GM23338 (cell line): Measurements from ENCODE around the gene SLC29A1. TPM values are rescaled to one million over a fixed set of nuclear protein-coding genes. Genes with fewer than 3 reads are reported as not detected.
A peak's percentile ranks its signal among the peaks of the same experiment; 100 is the strongest.

Experiments
- ATAC-seq: fragments of 200-7000 bp; cut with Tn5 transposase; 3 replicates; pipeline ENCODE4 v1.9.1; 2020
- DNase-seq: peaks from one replicate; pipeline ENCODE4 v3.0.0-alpha.2; 2015; ENCODE audit warnings: low spot score
- H2AFZ ChIP-seq: fragments of 200-600 bp; sonication (generic); 2 replicates; pipeline ENCODE4 v1.8.0; 2016; ENCODE audit warnings: antibody characterized with exemption, mild to moderate bottlenecking, moderate library complexity
- H3F3A ChIP-seq: fragments of 200-600 bp; sonication (generic); replicated peaks from 2 replicates; pipeline ENCODE4 v1.8.0; 2017; ENCODE audit warnings: antibody characterized with exemption, mixed run types, low read depth
- H3K27ac ChIP-seq: fragments of 200-600 bp; sonication (generic); 2 replicates; pipeline ENCODE4 v1.6.1; 2016; ENCODE audit warnings: low read depth
- H3K27me3 ChIP-seq: fragments of 200-600 bp; sonication (generic); 2 replicates; pipeline ENCODE4 v1.8.0; 2016; ENCODE audit warnings: mild to moderate bottlenecking, mixed run types, moderate library complexity; ENCODE audit not compliant: insufficient read depth
- H3K36me3 ChIP-seq: fragments of 200-600 bp; sonication (generic); 2 replicates; pipeline ENCODE4 v1.8.0; 2016; ENCODE audit warnings: mild to moderate bottlenecking; ENCODE audit not compliant: insufficient read depth
- H3K4me1 ChIP-seq: fragments of 200-600 bp; sonication (generic); 2 replicates; pipeline ENCODE4 v1.8.0; 2016; ENCODE audit warnings: mild to moderate bottlenecking, moderate library complexity; ENCODE audit not compliant: insufficient read depth
- H3K4me2 ChIP-seq: fragments of 200-600 bp; sonication (generic); 2 replicates; pipeline ENCODE4 v1.7.1; 2017; ENCODE audit warnings: mixed run types
- H3K4me3 ChIP-seq: fragments of 200-600 bp; sonication (generic); 2 replicates; pipeline ENCODE4 v1.6.1; 2016; ENCODE audit warnings: mixed run types
- H3K79me2 ChIP-seq: fragments of 200-600 bp; sonication (generic); replicated peaks from 2 replicates; pipeline ENCODE4 v1.8.0; 2017; ENCODE audit warnings: mild to moderate bottlenecking; ENCODE audit not compliant: insufficient read depth
- H3K9me2 ChIP-seq: fragments of 200-600 bp; sonication (generic); 2 replicates; pipeline ENCODE4 v1.8.0; 2017; ENCODE audit not compliant: insufficient read depth
- H4K20me1 ChIP-seq: fragments of 200-600 bp; sonication (generic); replicated peaks from 2 replicates; pipeline ENCODE4 v1.8.0; 2017; ENCODE audit warnings: mild to moderate bottlenecking; ENCODE audit not compliant: insufficient read depth
- H3K27ac Mint-ChIP-seq: 2 replicates; pipeline ENCODE4 v1.8.0; 2020; ENCODE audit warnings: inconsistent platforms, mild to moderate bottlenecking, moderate library complexity, mixed read lengths
- H3K27me3 Mint-ChIP-seq: 3 replicates; pipeline ENCODE4 v1.8.0; 2022; ENCODE audit warnings: low read depth, mild to moderate bottlenecking, moderate library complexity, mixed read lengths, inconsistent platforms; ENCODE audit not compliant: insufficient read depth, poor library complexity
- H3K36me3 Mint-ChIP-seq: 3 replicates; pipeline ENCODE4 v1.8.0; 2021; ENCODE audit warnings: low read depth, mild to moderate bottlenecking, inconsistent platforms, moderate library complexity, mixed read lengths
- H3K4me1 Mint-ChIP-seq: 3 replicates; pipeline ENCODE4 v1.8.0; 2020; ENCODE audit warnings: mild to moderate bottlenecking, inconsistent platforms, mixed read lengths
- H3K4me3 Mint-ChIP-seq: 3 replicates; pipeline ENCODE4 v1.8.0; 2021; ENCODE audit warnings: moderate library complexity, mild to moderate bottlenecking, inconsistent platforms, mixed read lengths
- H3K9me3 Mint-ChIP-seq: 3 replicates; pipeline ENCODE4 v1.8.0; 2020; ENCODE audit warnings: moderate library complexity, mild to moderate bottlenecking, inconsistent platforms, mixed read lengths
- CREB1 ChIP-seq: fragments of 250-450 bp; sonication (Bioruptor Pico); IDR thresholded peaks from 2 replicates; pipeline ENCODE4 v1.5.0; 2020; ENCODE audit warnings: low read depth, mild to moderate bottlenecking, moderate library complexity
- EZH2 ChIP-seq: fragments of 200-600 bp; sonication (generic); IDR thresholded peaks from one replicate; pipeline ENCODE4 v1.8.0; 2017; ENCODE audit warnings: antibody characterized with exemption, mild to moderate bottlenecking, low read depth; ENCODE audit not compliant: unreplicated experiment
- EZH2phosphoT487 ChIP-seq: fragments of 200-600 bp; sonication (generic); IDR thresholded peaks from one replicate; pipeline ENCODE4 v1.8.1; 2018; ENCODE audit warnings: antibody characterized with exemption; ENCODE audit not compliant: unreplicated experiment
- NANOG ChIP-seq: IDR thresholded peaks from 2 replicates; pipeline ENCODE4 v1.6.1; 2016; ENCODE audit warnings: antibody characterized with exemption, borderline replicate concordance
- POLR2AphosphoS5 ChIP-seq: IDR thresholded peaks from 2 replicates; pipeline ENCODE4 v1.6.1; 2016; ENCODE audit warnings: antibody characterized with exemption, low read depth
- STAT1 ChIP-seq: IDR thresholded peaks from one replicate; pipeline ENCODE4 v1.6.1; 2016; ENCODE audit warnings: antibody characterized with exemption; ENCODE audit not compliant: unreplicated experiment
- ZNF114 ChIP-seq: fragments of 250-450 bp; sonication (Bioruptor Pico); IDR thresholded peaks from 2 replicates; pipeline ENCODE4 v1.5.0; 2020; ENCODE audit warnings: mild to moderate bottlenecking, moderate library complexity
- ZNF331 ChIP-seq: fragments of 250-450 bp; sonication (Bioruptor Pico); IDR thresholded peaks from 2 replicates; pipeline ENCODE4 v1.5.0; 2020; ENCODE audit warnings: low read depth, mild to moderate bottlenecking, moderate library complexity
- ZNF462 ChIP-seq: fragments of 250-450 bp; sonication (Bioruptor Pico); IDR thresholded peaks from 2 replicates; pipeline ENCODE4 v1.5.0; 2020; ENCODE audit warnings: mild to moderate bottlenecking, moderate library complexity
- polyA plus RNA-seq: library from polyadenylated mRNA; unstranded; fragments of >200 nt; fragmentation: Nextera tagmentation; extraction: Ambion mirVana; gene quantifications from 2 replicates; pipeline ENCODE4 v1.2.1, GENCODE V29; 2016
- total RNA-seq: library from RNA; depleted of rRNA; stranded (reverse); fragments of >200 nt; shearing (Covaris generic); gene quantifications from 2 replicates; pipeline ENCODE4 v1.2.3, GENCODE V29; 2014
- TF ChIP-seq, protein P1 (sequence below): IDR thresholded peaks from one replicate; pipeline ENCODE4 v1.6.1; 2018; ENCODE audit warnings: antibody characterized with exemption; ENCODE audit not compliant: unreplicated experiment

The SLC29A1 gene
- total and polyA plus RNA-seq, 2 experiments from 2014 or later: 73.1 to 169 TPM

- Histone ChIP-seq H3K36me3 (no peaks in the 10 kb centered on the region), H4K20me1 (no peaks in the 10 kb centered on the region), H3K27me3 (no peaks in the 10 kb centered on the region), H3K4me2 (peak overlapping the region; percentile 67), H3K79me2 (no peaks in the 10 kb centered on the region), H3K27ac (peak overlapping the region; percentile 95; the same call in 1 of the 2 replicates), H3K9me2 (no peaks in the 10 kb centered on the region), H2AFZ (peak overlapping the region; percentile 20), H3K4me1 (peaks cover 53% of the 10 kb centered on the region), H3F3A (no peaks in the 10 kb centered on the region), H3K4me3 (no peak overlapping the region)
- H3K27me3 Mint-ChIP-seq: peaks cover 10% of the 10 kb centered on the region
- ATAC-seq: no peak
- no peak for DNase-seq
- H3K4me1 Mint-ChIP-seq: peaks cover 49% of the 10 kb centered on the region
- H3K27ac Mint-ChIP-seq: peak overlapping the region; percentile 94
- no peaks in the 10 kb centered on the region for H3K36me3 Mint-ChIP-seq
- H3K9me3 Mint-ChIP-seq: no peaks in the 10 kb centered on the region
- H3K4me3 Mint-ChIP-seq: peak overlapping the region; percentile 15; the same call in 1 of the 3 replicates
- TF ChIP-seq STAT1 (no peak), CREB1 (no peak), EZH2 (no peak), ZNF331 (CRISPR knock-in tag) (no peak), EZH2phosphoT487 (no peak)
Measured at GRCh38 chr6:44201638-44202303, 21.6 kb upstream of the SLC29A1 start.

DNA sequence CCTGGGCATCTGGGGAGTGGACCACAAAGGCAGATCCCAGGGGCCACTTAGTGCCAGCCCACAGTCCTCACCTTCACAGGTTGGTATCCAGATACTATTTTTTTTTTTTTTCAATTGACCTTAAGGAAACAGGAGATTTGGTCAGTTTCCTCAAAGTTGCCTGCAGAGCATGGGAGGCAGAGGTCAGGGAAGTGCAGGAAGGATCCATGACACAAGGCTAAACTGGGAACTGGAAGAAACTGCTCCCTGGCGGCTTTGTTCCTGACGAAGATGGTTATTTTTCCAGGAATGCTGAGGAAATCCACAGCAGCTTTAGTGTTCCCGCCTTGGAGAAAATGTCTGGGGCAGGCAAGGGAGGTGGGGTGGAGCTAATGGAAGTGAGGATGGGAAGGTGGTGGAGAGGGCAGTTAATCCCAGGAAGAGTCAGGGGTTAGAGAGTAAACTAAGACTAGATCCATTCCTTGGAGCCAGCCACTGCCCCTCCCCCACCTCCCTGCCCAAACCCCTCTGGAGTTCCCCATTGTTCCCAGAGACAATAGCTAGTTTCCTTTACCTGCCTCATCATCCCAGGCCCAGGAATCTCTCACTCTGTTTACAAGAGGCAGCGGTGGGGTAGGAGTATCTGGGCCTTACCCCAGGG lies 20.9 kb upstream of the SLC29A1 start:
- Histone ChIP-seq H3F3A (no peaks in the 10 kb centered on the region), H3K9me2 (no peaks in the 10 kb centered on the region), H3K79me2 (no peaks in the 10 kb centered on the region), H4K20me1 (no peaks in the 10 kb centered on the region), H3K36me3 (no peaks in the 10 kb centered on the region), H2AFZ (peak overlapping the region; percentile 20; the same call in 1 of the 2 replicates), H3K4me1 (peaks cover 55% of the 10 kb centered on the region), H3K27ac (peak overlapping the region; percentile 95), H3K4me2 (peak overlapping the region; percentile 67), H3K4me3 (no peak overlapping the region; the same call in 1 of the 2 replicates), H3K27me3 (no peaks in the 10 kb centered on the region)
- Mint-ChIP-seq H3K4me1 (peaks cover 55% of the 10 kb centered on the region), H3K27ac (peak overlapping the region; percentile 94), H3K9me3 (no peaks in the 10 kb centered on the region), H3K4me3 (peak overlapping the region; percentile 15; the same call in 1 of the 3 replicates), H3K36me3 (no peaks in the 10 kb centered on the region), H3K27me3 (peaks cover 10% of the 10 kb centered on the region)
- ATAC-seq (peak; percentile 92), DNase-seq (peak; percentile 95)
- TF ChIP-seq, protein P1, sequence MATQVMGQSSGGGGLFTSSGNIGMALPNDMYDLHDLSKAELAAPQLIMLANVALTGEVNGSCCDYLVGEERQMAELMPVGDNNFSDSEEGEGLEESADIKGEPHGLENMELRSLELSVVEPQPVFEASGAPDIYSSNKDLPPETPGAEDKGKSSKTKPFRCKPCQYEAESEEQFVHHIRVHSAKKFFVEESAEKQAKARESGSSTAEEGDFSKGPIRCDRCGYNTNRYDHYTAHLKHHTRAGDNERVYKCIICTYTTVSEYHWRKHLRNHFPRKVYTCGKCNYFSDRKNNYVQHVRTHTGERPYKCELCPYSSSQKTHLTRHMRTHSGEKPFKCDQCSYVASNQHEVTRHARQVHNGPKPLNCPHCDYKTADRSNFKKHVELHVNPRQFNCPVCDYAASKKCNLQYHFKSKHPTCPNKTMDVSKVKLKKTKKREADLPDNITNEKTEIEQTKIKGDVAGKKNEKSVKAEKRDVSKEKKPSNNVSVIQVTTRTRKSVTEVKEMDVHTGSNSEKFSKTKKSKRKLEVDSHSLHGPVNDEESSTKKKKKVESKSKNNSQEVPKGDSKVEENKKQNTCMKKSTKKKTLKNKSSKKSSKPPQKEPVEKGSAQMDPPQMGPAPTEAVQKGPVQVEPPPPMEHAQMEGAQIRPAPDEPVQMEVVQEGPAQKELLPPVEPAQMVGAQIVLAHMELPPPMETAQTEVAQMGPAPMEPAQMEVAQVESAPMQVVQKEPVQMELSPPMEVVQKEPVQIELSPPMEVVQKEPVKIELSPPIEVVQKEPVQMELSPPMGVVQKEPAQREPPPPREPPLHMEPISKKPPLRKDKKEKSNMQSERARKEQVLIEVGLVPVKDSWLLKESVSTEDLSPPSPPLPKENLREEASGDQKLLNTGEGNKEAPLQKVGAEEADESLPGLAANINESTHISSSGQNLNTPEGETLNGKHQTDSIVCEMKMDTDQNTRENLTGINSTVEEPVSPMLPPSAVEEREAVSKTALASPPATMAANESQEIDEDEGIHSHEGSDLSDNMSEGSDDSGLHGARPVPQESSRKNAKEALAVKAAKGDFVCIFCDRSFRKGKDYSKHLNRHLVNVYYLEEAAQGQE: no peak
- TF ChIP-seq ZNF331 (CRISPR knock-in tag) (no peak), EZH2phosphoT487 (no peak), NANOG (no peak), CREB1 (0 out of 2 replicates have a peak, but pooled peaks have one; percentile 24), STAT1 (no peak), ZNF114 (CRISPR knock-in tag) (no peak), ZNF462 (CRISPR knock-in tag) (peak; percentile 43; the same call in 1 of the 2 replicates), POLR2AphosphoS5 (no peak)
